ENCODE data around the gene CPPED1.

The CPPED1 gene

DNA sequence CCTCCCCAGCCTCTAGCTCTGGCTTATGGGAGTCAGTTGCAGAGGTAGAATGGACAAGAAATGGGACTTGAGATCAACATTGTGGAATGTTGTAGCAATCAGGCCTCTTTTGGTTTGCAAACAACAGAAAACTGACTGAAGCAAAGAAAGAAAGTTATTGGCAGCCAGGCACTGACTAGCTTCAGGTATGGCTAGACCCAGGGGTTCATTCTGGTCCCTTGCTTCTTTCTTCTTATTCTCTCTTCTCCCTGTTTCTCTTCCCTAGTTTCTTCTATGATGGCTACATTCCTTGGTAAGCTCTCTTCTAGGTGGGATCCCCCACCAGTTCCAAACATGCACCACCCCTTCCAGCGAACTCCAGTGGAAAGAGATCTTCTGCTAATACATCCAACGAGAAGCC, 154.3 kb downstream of the CPPED1 start:
- TF ChIP-seq POLR2A (IDR thresholded peaks at IDR 0.05; ENCODE audit: extremely low read depth, insufficient read length) (no peak), MYC (IDR thresholded peaks at IDR 0.05; ENCODE audit: low read depth, low read length) (no peak)
- TF ChIP-seq, protein P1, sequence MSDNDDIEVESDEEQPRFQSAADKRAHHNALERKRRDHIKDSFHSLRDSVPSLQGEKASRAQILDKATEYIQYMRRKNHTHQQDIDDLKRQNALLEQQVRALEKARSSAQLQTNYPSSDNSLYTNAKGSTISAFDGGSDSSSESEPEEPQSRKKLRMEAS (IDR thresholded peaks at IDR 0.05; ENCODE audit: low read depth, low read length): no peak
- TF ChIP-seq, protein P2, sequence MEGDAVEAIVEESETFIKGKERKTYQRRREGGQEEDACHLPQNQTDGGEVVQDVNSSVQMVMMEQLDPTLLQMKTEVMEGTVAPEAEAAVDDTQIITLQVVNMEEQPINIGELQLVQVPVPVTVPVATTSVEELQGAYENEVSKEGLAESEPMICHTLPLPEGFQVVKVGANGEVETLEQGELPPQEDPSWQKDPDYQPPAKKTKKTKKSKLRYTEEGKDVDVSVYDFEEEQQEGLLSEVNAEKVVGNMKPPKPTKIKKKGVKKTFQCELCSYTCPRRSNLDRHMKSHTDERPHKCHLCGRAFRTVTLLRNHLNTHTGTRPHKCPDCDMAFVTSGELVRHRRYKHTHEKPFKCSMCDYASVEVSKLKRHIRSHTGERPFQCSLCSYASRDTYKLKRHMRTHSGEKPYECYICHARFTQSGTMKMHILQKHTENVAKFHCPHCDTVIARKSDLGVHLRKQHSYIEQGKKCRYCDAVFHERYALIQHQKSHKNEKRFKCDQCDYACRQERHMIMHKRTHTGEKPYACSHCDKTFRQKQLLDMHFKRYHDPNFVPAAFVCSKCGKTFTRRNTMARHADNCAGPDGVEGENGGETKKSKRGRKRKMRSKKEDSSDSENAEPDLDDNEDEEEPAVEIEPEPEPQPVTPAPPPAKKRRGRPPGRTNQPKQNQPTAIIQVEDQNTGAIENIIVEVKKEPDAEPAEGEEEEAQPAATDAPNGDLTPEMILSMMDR (IDR thresholded peaks at IDR 0.05; ENCODE audit: low read depth, low read length): no peak
- no peak for DNase-seq (ENCODE audit: low read depth)
- no peak overlapping the region for H3K4me3 ChIP-seq (ENCODE audit: low read depth, low read length)

DNA sequence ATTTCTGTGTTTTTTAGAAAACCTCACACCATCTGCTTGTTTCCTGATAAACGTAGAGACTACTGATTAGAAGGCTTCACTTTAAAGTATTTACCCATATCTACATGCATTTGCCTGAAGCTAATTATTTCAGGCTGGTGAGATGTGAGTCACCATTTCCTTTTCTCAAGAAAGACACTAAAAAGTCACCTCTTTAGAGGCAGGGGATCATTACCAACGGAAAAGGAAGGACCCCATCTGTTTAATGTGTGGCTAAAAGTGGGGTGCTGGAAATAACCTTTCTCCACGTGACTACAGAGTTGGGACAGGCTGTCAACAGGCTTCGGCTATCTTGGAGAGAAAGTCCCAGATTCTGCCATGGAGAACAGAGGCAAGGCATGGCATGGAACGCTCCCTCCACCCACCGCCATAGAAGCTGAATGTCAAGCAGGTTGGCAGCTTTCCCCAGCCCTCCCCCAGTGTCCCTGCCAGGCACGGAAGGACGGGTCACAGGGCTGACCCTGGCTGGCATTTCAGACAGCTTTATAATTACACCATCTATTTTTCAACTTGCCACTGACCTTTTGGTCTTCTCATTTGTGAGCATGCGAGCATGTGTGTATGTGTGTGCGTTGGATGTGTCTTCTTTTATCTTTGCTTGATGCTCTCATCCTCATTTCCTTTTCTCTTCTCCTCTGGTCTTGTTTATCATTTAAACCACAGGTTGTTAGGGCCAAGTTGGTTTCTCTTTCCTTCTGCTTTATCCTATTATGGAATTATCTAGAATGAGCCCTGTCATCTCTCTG, 157.0 kb downstream of the CPPED1 start:
- peak; percentile 10 for DNase-seq (ENCODE audit: low read depth)
- no peak overlapping the region for H3K4me3 ChIP-seq (ENCODE audit: low read depth, low read length)
- no peak for TF ChIP-seq POLR2A (IDR thresholded peaks at IDR 0.05; ENCODE audit: extremely low read depth, insufficient read length)
- TF ChIP-seq, protein P1 (IDR thresholded peaks at IDR 0.05; ENCODE audit: low read depth, low read length): peak; percentile 30; the same call in 1 of the 2 replicates

DNA sequence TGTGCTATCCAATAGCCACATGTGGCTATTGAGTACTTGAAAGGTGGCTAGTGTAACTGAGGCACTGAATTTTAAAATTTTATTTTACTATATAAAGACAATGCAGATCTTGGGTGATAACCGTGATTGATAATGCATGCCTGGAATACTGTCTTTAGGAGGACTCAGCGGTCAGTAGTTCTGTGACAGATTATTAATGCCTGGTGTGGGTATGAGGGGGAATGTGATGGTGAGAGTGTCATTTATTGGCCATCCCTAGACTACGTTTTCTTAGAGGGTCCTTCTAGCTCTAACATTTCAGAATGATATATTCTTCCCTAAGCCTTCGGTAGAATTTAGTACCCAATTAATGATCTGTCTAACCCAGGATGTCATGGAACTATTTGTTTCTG, 157.6 kb downstream of the CPPED1 start:
- TF ChIP-seq, protein P1 (IDR thresholded peaks at IDR 0.05; ENCODE audit: low read depth, low read length): no peak
- TF ChIP-seq, protein P2 (IDR thresholded peaks at IDR 0.05; ENCODE audit: low read depth, low read length): no peak
- TF ChIP-seq POLR2A (IDR thresholded peaks at IDR 0.05; ENCODE audit: extremely low read depth, insufficient read length) (no peak), MYC (IDR thresholded peaks at IDR 0.05; ENCODE audit: low read depth, low read length) (no peak)
- no peak for DNase-seq (ENCODE audit: low read depth)
- H3K4me3 ChIP-seq (ENCODE audit: low read depth, low read length): no peak overlapping the region

DNA sequence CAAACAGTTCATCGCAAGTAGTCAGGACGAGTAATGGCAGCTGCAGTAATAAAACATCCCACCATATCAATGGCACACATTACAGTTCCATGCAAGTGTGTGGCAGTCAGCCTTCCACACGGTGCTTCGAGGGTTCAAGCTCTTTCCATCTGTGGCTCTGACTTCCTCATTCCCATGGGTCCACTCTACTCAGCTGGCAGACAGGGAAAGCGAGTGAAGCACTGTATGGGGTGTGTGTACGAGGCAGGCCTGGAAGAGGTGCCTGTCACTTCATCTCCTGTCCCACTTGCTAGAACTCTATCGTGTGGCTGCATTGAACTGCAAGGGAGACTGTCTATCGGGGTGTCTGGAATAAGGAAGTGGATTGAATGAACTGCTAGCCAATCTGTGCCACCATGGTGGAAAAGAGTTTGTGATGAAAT, 160.6 kb downstream of the CPPED1 start:
- H3K4me3 ChIP-seq (ENCODE audit: low read depth, low read length): no peak overlapping the region
- TF ChIP-seq, protein P2 (IDR thresholded peaks at IDR 0.05; ENCODE audit: low read depth, low read length): no peak
- TF ChIP-seq POLR2A (IDR thresholded peaks at IDR 0.05; ENCODE audit: extremely low read depth, insufficient read length): no peak
- no peak for DNase-seq (ENCODE audit: low read depth)

DNA sequence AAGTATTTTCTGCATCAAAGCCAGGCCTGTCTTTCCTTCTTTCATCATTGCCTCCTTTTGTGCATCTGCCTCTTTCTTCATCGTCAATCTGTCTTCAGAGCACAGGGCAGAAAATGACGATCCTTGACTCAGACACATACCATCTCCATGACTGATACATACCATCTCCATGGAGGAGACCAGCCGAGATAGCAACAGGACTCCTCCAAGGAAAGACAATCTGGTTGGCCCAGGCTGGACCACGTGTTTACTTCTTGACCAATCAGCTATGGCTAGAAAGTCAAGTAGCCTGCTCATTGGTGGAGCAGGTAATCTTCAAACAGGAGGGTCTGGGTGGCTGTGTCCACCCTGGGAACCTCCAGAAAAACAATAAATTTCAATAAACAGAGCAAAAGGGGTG, 164.6 kb downstream of the CPPED1 start:
- H3K4me3 ChIP-seq (ENCODE audit: low read depth, low read length): no peak overlapping the region
- TF ChIP-seq MYC (IDR thresholded peaks at IDR 0.05; ENCODE audit: low read depth, low read length): no peak
- TF ChIP-seq, protein P2 (IDR thresholded peaks at IDR 0.05; ENCODE audit: low read depth, low read length): no peak
- TF ChIP-seq, protein P1 (IDR thresholded peaks at IDR 0.05; ENCODE audit: low read depth, low read length): peak; percentile 35; the same call in 1 of the 2 replicates
- TF ChIP-seq POLR2A (IDR thresholded peaks at IDR 0.05; ENCODE audit: extremely low read depth, insufficient read length): no peak
- DNase-seq (ENCODE audit: low read depth): peak; percentile 6

DNA sequence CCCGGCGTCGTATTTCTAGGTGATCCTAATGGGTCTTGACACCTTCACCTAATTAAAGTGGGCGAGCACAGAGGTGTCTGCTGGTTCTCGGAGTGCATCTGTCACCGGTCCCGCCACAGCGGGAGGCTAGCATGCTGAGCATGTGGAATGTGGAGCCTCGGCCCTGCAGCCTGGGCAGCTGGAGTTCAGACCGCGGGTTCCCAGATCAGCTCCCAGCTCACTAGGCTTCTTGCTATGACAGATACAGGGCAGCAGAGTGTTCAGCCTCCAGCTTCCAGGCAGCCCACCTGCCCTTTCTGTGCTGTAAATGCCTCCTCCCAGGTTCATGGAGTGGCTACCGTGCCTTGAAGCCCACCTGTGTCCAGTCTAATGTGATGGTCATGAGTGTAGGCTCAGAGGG, 166.7 kb downstream of the CPPED1 start:
- no peak overlapping the region for H3K4me3 ChIP-seq (ENCODE audit: low read depth, low read length)
- no peak for DNase-seq (ENCODE audit: low read depth)
- TF ChIP-seq, protein P1 (IDR thresholded peaks at IDR 0.05; ENCODE audit: low read depth, low read length): no peak
- TF ChIP-seq MYC (IDR thresholded peaks at IDR 0.05; ENCODE audit: low read depth, low read length) (no peak), POLR2A (IDR thresholded peaks at IDR 0.05; ENCODE audit: extremely low read depth, insufficient read length) (no peak)
- TF ChIP-seq, protein P2 (IDR thresholded peaks at IDR 0.05; ENCODE audit: low read depth, low read length): no peak
